HEK293T (cell line): ENCODE results near the gene ITGB3BP.

Experiments
- ARNT ChIP-seq: fragments of 450-650 bp; IDR thresholded peaks from 2 replicates; pipeline ENCODE4 v1.6.1; 2017; ENCODE audit warnings: mild to moderate bottlenecking
- BHLHE40 ChIP-seq: fragments of 450-650 bp; IDR thresholded peaks from 2 replicates; pipeline ENCODE4 v1.6.1; 2016; ENCODE audit warnings: mild to moderate bottlenecking, moderate library complexity, borderline replicate concordance
- ELF4 ChIP-seq: fragments of 450-650 bp; IDR thresholded peaks from 2 replicates; pipeline ENCODE4 v1.6.1; 2017; ENCODE audit warnings: antibody characterized with exemption
- FOXA1 ChIP-seq: fragments of 450-650 bp; IDR thresholded peaks from 2 replicates; pipeline ENCODE4 v1.6.1; 2016; ENCODE audit warnings: mild to moderate bottlenecking
- FOXK2 ChIP-seq: fragments of 450-650 bp; IDR thresholded peaks from 2 replicates; pipeline ENCODE4 v1.6.1; 2016; ENCODE audit warnings: mild to moderate bottlenecking
- FOXM1 ChIP-seq: fragments of 450-650 bp; IDR thresholded peaks from 2 replicates; pipeline ENCODE4 v1.6.1; 2017; ENCODE audit warnings: mild to moderate bottlenecking, borderline replicate concordance
- NFRKB ChIP-seq: fragments of 450-650 bp; IDR thresholded peaks from 2 replicates; pipeline ENCODE4 v1.6.1; 2016; ENCODE audit warnings: mild to moderate bottlenecking, moderate library complexity
- SP1 ChIP-seq: fragments of 450-650 bp; IDR thresholded peaks from 2 replicates; pipeline ENCODE4 v1.6.1; 2017
- SUZ12 ChIP-seq: fragments of 450-650 bp; IDR thresholded peaks from 2 replicates; pipeline ENCODE4 v1.6.1; 2016; ENCODE audit warnings: mild to moderate bottlenecking
- TARDBP ChIP-seq: fragments of 450-650 bp; IDR thresholded peaks from 2 replicates; pipeline ENCODE4 v1.6.1; 2016
- ZNF384 ChIP-seq: fragments of 450-650 bp; IDR thresholded peaks from 2 replicates; pipeline ENCODE4 v1.6.1; 2016
- TF ChIP-seq, protein P1 (sequence below): fragments of 450-650 bp; IDR thresholded peaks from 2 replicates; pipeline ENCODE4 v1.6.1; 2016

DNA sequence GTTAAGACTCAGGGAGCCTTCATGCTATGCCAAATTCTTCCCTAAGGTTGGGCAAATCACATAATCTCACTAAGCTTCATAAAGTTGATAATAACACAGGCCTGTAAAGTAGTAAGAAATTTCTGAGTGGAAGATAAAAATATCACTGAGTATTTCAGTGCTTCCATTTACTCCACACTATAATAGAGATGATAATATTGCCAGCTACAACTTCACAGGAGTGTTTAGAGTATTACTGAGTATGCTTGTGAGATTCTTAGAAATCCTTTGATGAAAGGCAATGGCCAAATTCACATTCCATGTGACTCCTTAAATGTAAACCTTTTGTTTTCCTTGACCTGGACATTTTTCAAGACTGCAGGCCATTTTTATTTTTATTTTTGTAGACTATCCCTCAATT, 10.4 kb downstream of the ITGB3BP start:
- TF ChIP-seq, protein P1, sequence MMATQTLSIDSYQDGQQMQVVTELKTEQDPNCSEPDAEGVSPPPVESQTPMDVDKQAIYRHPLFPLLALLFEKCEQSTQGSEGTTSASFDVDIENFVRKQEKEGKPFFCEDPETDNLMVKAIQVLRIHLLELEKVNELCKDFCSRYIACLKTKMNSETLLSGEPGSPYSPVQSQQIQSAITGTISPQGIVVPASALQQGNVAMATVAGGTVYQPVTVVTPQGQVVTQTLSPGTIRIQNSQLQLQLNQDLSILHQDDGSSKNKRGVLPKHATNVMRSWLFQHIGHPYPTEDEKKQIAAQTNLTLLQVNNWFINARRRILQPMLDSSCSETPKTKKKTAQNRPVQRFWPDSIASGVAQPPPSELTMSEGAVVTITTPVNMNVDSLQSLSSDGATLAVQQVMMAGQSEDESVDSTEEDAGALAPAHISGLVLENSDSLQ: no peak
- TF ChIP-seq FOXA1: no peak
- no peak for TF ChIP-seq SUZ12
- TF ChIP-seq ARNT: no peak
- no peak for TF ChIP-seq BHLHE40
- no peak for TF ChIP-seq SP1
- TF ChIP-seq FOXM1: no peak
- TF ChIP-seq NFRKB: no peak
- no peak for TF ChIP-seq ZNF384
- TF ChIP-seq FOXK2: no peak
- no peak for TF ChIP-seq ELF4
- no peak for TF ChIP-seq TARDBP
